NCI-H128 (cell line): ENCODE results near the gene RAP1GAP.

ENCODE experiments used
- DNase-seq: peaks from one replicate; lab custom pipeline; 2025; ENCODE audit not compliant: unreplicated experiment; lab: John Stamatoyannopoulos, UW

RAP1GAP gene

DNA sequence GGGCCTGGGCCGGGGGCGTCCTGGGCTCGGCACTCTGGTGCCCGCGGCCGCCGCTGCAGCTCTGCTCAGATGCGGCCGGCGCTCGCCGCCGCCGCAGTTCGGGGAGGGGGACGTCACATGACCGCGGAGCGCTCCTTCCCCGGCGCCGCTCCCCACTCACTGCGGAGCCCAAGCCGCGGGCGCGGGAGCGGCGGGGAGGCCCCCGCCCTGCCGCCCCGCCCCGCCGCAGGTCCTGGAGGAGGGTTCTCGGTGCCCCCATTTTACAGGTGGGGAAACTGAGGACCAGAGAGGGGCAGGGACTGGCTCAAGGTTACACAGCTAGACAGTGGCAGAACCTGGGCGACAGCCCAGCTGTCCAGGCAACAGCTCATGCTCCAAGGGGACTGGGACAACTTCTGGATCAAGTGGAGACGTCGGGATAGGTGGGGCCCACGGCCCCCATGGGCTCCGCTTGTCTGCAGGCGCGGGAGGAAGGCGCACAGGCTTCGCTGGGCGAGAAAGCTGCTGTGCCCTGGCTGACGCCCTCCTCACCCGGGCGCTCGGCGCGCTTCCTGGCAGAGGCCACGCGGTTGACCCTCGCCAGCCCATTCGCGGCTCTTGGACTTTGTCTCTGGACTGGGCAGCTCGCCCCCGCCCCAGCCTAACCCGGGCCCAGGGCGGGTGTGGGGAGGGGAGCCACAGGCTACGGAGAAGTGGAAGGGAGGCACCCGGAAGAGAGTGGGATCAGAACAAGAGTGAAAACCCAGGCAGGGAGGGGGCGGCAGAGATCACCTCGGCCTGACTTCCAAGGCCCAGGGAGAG is at the start of gene RAP1GAP:
RAP1GAP (minus strand) TSS at position 100 of the 801 bp plus-strand sequence. CDS start 49,325 bp downstream, outside the sequence.
- peak; percentile 30 for DNase-seq

- DNase-seq: no peak
These were observed 47.0 kb upstream of the RAP1GAP start for GRCh38 chr1:21716169-21716568.

- no peak for DNase-seq
These were observed 38.7 kb upstream of the RAP1GAP start for GRCh38 chr1:21707891-21708290.

DNA sequence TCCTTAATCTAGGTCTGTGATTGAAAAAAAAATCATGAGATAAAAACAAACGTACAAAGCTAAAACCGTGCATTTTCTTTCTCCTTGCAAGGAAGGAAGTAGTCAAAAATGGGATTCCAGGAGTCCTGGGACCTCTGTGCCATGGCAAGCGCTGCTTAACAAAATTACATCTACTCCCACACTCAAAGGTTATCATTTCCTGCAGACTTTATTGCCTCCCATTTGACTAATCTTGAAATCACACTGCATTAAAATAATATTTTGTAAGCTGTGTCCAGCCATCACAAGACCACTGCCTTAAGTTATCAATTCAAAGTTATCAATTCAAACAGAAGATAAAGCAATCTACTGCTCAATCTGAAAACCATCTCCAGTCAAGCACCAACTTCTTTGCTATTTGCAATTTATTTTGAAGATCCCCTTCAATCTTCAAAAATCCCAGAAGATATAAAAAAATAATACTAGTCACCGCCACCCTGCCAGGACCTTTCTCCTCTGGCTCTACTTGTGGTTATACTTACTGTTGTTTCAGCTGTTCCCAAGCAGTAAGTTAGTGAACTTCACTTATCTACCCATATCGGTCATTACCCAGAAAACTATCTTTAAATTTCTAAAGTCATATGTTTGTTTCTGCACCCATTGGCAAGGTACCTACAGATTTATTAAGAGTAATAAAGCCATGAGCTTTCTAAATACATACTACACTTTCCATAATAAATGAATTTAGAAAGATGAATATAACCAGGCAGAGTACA is 38.1 kb upstream of the RAP1GAP start:
- DNase-seq: no peak

- DNase-seq: no peak
These were observed 37.1 kb upstream of the RAP1GAP start for GRCh38 chr1:21706151-21706835.

DNA sequence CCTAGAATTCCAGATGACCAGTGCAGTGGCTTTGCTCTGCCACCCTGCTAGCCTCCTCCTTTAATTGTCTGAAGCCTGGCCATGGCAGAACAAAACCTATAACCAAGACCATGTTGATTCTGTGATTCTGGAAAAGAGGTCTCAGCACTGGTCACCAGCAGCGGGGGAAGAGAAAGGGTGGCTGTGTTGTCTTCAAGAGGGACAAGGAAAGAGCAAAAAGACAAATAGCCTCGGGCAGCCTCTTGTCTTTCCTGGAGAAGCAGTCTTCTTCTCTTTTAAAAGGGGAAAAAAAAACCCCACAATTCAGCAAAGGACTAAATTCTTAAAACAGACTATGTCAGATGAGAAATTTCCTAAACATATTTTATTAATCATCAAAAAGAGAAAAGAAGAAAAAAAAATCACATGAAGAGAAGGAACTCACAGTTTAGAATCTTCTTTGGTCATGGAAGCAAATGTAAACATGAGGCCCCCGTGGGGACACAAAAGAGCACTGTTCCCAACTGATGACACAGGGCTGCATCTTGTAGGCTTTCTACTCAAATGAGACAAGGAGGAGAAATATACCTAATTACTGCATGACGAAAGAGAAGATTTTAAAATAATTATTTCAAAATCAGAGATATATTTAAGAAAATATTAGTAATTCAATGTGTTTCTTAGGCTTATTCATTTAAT is 36.3 kb upstream of the RAP1GAP start:
- DNase-seq: no peak

DNA sequence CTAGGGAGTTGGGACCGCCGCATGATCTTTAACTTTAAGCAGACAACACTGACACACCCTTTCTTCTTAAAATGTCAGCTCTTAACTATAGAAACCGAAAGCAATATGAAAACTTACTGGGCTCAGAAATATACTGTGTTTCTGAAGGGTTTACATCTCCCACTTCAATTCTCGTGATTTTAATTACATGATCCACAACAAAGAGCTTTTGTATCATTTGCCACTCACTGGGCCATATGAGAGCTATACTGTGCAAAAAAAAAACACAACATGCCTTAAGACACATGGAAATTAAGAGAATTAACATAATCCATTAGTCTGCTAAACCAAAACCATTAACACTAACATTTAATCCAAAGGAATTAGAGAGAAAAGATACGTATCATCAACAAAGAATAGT is 35.0 kb upstream of the RAP1GAP start:
- no peak for DNase-seq

DNA sequence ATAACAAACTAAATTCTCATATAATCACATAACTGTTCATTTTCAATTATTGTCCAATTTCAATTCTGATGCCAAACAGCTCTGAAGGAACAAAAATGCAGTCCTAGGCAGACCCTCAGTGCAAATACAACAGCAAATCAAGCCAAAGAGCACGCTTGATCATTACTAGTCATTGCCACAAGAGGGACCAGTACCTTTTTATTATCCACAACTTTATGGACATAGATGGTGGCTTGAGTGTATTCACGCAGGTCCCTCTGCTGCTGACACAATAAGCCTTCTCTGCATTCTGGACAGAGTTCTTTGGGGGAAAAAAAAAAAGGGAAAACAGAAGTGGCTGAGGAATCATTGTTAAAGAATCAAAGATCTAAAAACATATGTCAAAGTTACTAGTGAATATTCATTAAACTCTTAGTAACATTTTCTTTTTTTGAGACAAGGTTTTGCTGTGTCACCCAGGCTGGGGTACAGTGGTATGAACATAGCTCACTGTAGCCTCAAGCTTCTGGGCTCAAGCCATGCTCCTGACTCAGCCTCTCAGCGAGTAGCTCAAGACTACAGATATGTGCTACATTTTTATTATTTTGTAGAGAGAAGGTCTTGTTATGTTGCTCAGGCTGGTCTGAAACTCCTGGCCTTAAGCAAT is 34.3 kb upstream of the RAP1GAP start:
- no peak for DNase-seq

GRCh38 chr1:21702780-21703179 is 33.6 kb upstream of the RAP1GAP start:
- DNase-seq: no peak

DNA sequence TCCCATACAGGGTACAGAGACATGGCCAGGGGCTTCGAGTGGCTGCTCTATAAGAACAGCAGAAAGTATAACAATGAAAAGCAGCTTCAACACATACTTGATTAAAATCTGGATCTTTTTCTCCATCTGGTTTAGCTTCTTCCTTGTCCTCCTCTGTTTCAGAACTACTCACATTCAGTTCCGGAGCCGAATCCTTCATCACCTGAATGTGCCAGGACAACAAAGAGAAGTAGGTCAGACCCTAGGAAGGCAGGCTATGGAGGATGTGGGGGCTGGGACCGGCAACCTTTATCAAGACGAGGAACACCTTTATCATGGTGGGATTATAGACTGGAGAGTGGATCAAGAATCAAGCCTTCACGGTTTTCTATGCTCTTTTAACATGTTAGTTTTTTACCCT is 32.2 kb upstream of the RAP1GAP start:
- DNase-seq: no peak

DNA sequence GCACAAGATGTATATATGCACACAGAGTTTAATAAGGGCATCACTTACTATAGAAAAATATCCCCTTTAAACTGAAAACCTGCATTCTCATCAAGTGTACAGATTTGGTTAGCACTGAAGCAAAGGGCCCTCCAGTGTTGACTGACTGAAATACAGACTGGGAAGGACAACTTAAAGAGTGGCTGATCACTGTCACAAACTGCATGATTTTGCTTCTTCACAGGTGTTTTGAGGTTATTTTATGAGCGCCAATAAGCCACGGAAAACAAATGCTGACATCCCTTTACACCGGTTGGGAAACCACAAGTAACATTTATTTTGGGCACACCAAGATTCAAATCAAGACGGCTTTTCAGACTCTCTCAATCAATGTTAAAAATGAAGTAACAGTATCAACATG is 30.9 kb upstream of the RAP1GAP start:
- no peak for DNase-seq

DNA sequence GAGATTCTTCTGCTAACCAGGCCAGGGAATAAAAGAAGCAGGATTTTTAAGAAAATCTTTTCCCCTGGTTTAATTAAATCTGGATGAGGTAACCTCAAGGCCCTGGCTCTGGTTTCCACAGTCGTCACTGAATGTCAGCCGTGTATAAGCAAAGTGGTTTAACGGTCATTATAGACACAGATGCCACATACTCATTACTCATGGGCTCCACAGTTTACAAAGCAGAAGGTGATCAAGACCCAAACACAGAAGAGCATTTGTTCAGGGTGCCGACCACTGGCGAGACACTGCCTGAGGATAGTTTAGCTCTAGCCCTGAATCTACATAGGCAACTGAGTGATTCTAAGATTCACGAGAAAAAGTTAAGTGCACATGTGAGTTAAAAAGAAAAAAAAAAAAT is 27.8 kb upstream of the RAP1GAP start:
- no peak for DNase-seq

GRCh38 chr1:21693732-21694131 is 24.6 kb upstream of the RAP1GAP start:
- no peak for DNase-seq

- DNase-seq: no peak
These were observed 22.6 kb upstream of the RAP1GAP start for GRCh38 chr1:21691739-21692138.

DNA sequence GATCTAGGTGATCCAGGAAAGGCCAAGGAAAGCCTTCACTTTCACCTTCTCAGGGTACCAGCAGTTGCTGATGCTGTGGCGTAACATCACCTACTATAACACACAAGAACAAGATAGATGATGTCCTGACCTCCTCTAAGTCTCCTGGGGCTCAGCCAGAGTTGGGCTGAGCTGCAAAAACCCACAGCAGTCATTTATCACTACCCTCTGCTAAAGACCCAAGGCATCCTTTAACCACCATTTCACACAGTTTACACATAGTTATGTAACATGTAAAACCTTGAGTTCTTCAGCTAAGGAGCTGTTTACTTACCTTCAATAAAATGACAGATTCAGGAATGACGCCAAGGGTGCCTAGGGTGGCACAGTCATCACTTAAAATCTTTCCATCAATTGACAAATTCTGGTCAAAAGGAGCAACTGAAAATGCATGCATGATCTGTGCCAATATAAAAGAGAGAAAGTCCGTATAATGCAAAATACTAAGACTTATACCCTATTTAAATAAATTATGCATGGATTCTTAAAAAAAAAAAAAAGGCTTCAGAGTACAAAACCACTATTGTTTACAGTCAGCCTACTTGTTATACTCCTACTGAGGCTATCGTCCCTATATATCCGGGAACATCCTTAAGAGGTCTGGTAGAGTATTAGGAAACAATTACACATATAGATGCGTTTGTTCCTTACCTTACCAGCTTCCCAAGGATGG is 20.7 kb upstream of the RAP1GAP start:
- DNase-seq: no peak

DNA sequence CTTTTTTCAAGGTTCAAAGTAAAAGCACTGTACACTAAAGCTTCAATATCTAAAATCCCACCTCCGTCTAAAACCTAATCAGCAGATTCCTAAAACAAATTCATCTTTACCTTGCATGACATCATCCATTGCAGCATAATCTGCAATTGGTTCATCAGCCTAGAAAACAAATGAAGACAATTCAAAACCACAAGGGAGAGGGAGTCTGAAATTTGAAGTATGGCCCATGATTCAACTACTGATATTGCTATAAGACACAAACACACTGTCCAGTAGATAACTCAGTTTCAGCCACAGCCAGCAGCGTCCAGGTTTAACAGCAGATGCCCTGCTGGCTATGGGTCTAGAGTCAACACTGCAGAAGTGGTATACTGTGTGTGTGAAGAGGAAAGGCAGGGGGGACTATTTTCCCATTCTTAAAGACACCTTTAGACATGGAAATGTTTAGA is 17.9 kb upstream of the RAP1GAP start:
- no peak for DNase-seq

- no peak for DNase-seq
These were observed 17.0 kb upstream of the RAP1GAP start for GRCh38 chr1:21685946-21686678.

- no peak for DNase-seq
These were observed 12.3 kb upstream of the RAP1GAP start for GRCh38 chr1:21681426-21681825.

GRCh38 chr1:21680918-21681317 is 11.8 kb upstream of the RAP1GAP start:
- DNase-seq: no peak
